ENCODE results near the gene SMARCA4.

SMARCA4 gene

DNA sequence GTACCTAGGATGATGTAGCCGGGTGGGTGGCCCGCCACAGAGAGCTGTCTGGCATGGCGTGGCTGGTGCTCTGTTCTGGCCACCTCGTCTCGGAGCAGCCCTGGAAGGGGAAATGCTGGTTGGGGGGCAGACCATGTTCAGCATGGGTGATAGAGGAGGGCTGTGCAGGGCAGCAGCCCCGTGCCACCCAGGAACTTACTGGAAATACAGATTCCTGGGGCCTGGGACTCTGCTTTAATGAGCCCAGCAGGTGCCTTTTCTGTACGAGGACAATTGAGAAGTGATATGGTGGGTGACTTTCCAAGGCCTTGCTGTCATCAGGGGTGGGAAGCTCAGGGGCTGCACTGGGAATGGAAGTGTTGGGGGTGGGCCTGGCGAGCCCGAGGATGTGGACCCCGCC, 24.7 kb downstream of the SMARCA4 start:
- H3K9me3 ChIP-seq (ENCODE audit: insufficient read depth, low read depth, low read length) = no peaks in the 10 kb centered on the region
- no peak overlapping the region for H3K9ac ChIP-seq (ENCODE audit: low read depth, low read length, poor library complexity, severe bottlenecking)
- no peaks in the 10 kb centered on the region for H3K4me1 ChIP-seq (ENCODE audit: insufficient read depth, low read length, poor library complexity, severe bottlenecking)
- H3K27me3 ChIP-seq (ENCODE audit: insufficient read depth, low read length, poor library complexity, severe bottlenecking) = no peaks in the 10 kb centered on the region
- no peak for TF ChIP-seq EZH2phosphoT487 (IDR thresholded peaks at IDR 0.05; ENCODE audit: borderline replicate concordance)
- TF ChIP-seq, protein P1, sequence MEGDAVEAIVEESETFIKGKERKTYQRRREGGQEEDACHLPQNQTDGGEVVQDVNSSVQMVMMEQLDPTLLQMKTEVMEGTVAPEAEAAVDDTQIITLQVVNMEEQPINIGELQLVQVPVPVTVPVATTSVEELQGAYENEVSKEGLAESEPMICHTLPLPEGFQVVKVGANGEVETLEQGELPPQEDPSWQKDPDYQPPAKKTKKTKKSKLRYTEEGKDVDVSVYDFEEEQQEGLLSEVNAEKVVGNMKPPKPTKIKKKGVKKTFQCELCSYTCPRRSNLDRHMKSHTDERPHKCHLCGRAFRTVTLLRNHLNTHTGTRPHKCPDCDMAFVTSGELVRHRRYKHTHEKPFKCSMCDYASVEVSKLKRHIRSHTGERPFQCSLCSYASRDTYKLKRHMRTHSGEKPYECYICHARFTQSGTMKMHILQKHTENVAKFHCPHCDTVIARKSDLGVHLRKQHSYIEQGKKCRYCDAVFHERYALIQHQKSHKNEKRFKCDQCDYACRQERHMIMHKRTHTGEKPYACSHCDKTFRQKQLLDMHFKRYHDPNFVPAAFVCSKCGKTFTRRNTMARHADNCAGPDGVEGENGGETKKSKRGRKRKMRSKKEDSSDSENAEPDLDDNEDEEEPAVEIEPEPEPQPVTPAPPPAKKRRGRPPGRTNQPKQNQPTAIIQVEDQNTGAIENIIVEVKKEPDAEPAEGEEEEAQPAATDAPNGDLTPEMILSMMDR (conservative IDR thresholded peaks at IDR 0.05; ENCODE audit: low read length) = no peak
- peaks cover 90% of the 10 kb centered on the region; the same call in 1 of the 2 replicates for H3K36me3 ChIP-seq (ENCODE audit: insufficient read depth, low read length)
- no peak overlapping the region for H3K4me3 ChIP-seq (ENCODE audit: low read length, poor library complexity, severe bottlenecking)
- H3F3A ChIP-seq (ENCODE audit: low read depth) = no peaks in the 10 kb centered on the region
- peaks cover 50% of the 10 kb centered on the region for H3K79me2 ChIP-seq (ENCODE audit: insufficient read depth, low read length)
- no peaks in the 10 kb centered on the region for H3K9me2 ChIP-seq (replicated peaks; ENCODE audit: low read depth, low read length)
- no peak overlapping the region for H3K4me2 ChIP-seq (ENCODE audit: low read depth, low read length, poor library complexity, severe bottlenecking)
- peaks cover 56% of the 10 kb centered on the region for H4K20me1 ChIP-seq (ENCODE audit: insufficient read depth, low read length, poor library complexity, severe bottlenecking)
- H2AFZ ChIP-seq (ENCODE audit: low read length) = no peak overlapping the region

DNA sequence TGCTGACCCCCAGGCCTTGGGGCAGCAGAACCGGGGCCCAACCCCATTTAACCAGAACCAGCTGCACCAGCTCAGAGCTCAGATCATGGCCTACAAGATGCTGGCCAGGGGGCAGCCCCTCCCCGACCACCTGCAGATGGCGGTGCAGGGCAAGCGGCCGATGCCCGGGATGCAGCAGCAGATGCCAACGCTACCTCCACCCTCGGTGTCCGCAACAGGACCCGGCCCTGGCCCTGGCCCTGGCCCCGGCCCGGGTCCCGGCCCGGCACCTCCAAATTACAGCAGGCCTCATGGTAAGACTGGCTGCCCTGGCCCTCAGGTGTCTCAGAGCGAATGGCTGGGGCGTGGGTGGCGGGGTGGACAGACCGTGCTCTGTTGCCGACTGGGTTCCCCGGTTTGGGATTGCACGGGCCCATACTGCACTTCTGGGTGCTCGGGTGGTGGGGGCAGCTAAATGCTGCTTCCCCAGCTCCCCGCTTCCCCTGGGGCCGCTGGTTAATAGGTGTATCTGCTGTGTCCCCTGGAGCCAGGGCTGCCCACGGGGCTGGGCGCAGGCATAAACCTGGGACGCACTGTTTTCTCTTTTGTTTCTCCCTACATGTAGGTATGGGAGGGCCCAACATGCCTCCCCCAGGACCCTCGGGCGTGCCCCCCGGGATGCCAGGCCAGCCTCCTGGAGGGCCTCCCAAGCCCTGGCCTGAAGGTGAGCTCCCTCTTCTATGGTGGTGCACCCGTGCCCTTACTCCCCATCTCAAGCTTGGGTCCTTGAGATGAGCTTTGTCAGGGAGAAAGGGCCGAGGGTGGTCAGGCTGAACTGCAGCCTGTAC, 25.7 kb downstream of the SMARCA4 start:
- no peaks in the 10 kb centered on the region for H3K27me3 ChIP-seq (ENCODE audit: insufficient read depth, low read length, poor library complexity, severe bottlenecking)
- no peak overlapping the region for H2AFZ ChIP-seq (ENCODE audit: low read length)
- H3K4me3 ChIP-seq (ENCODE audit: low read length, poor library complexity, severe bottlenecking) = no peak overlapping the region
- peaks cover 90% of the 10 kb centered on the region; the same call in 1 of the 2 replicates for H3K36me3 ChIP-seq (ENCODE audit: insufficient read depth, low read length)
- no peaks in the 10 kb centered on the region for H3K9me2 ChIP-seq (replicated peaks; ENCODE audit: low read depth, low read length)
- H3K4me1 ChIP-seq (ENCODE audit: insufficient read depth, low read length, poor library complexity, severe bottlenecking) = no peaks in the 10 kb centered on the region
- H3K79me2 ChIP-seq (ENCODE audit: insufficient read depth, low read length) = peaks cover 40% of the 10 kb centered on the region
- H4K20me1 ChIP-seq (ENCODE audit: insufficient read depth, low read length, poor library complexity, severe bottlenecking) = peaks cover 49% of the 10 kb centered on the region
- H3F3A ChIP-seq (ENCODE audit: low read depth) = no peaks in the 10 kb centered on the region
- no peaks in the 10 kb centered on the region for H3K9me3 ChIP-seq (ENCODE audit: insufficient read depth, low read depth, low read length)
- H3K9ac ChIP-seq (ENCODE audit: low read depth, low read length, poor library complexity, severe bottlenecking) = no peak overlapping the region
- no peak for TF ChIP-seq EZH2phosphoT487 (IDR thresholded peaks at IDR 0.05; ENCODE audit: borderline replicate concordance)
- TF ChIP-seq, protein P1 (conservative IDR thresholded peaks at IDR 0.05; ENCODE audit: low read length) = no peak
- H3K4me2 ChIP-seq (ENCODE audit: low read depth, low read length, poor library complexity, severe bottlenecking) = no peak overlapping the region

DNA sequence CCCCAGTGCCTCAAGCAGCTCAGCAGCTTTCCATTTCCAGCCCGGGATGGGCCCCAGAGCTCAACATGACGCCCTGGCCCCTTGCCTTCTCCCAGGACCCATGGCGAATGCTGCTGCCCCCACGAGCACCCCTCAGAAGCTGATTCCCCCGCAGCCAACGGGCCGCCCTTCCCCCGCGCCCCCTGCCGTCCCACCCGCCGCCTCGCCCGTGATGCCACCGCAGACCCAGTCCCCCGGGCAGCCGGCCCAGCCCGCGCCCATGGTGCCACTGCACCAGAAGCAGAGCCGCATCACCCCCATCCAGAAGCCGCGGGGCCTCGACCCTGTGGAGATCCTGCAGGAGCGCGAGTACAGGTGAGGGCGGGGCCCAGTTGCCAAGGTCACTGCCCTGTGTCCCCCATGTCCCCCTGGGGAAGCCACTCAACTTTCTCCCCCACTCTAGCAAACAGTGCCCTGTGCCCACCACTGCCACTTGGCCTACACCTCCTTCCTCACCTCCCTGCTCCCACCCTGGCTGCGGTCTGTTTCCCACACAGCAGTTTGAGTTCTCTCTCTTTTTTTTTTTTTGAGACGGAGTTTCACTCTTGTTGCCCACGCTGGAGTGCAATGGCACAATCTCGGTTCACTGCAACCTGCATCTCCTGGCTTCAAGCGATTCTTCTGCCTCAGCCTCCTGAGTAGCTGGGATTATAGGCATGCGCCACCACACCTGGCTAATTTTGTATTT, 26.9 kb downstream of the SMARCA4 start:
- H3K9ac ChIP-seq (ENCODE audit: low read depth, low read length, poor library complexity, severe bottlenecking) = no peak overlapping the region
- peaks cover 92% of the 10 kb centered on the region; the same call in 1 of the 2 replicates for H3K36me3 ChIP-seq (ENCODE audit: insufficient read depth, low read length)
- no peak overlapping the region for H2AFZ ChIP-seq (ENCODE audit: low read length)
- H3K9me3 ChIP-seq (ENCODE audit: insufficient read depth, low read depth, low read length) = no peaks in the 10 kb centered on the region
- peaks cover 42% of the 10 kb centered on the region for H4K20me1 ChIP-seq (ENCODE audit: insufficient read depth, low read length, poor library complexity, severe bottlenecking)
- H3K27me3 ChIP-seq (ENCODE audit: insufficient read depth, low read length, poor library complexity, severe bottlenecking) = no peaks in the 10 kb centered on the region
- no peak overlapping the region for H3K4me2 ChIP-seq (ENCODE audit: low read depth, low read length, poor library complexity, severe bottlenecking)
- TF ChIP-seq, protein P1 (conservative IDR thresholded peaks at IDR 0.05; ENCODE audit: low read length) = no peak
- no peak for TF ChIP-seq EZH2phosphoT487 (IDR thresholded peaks at IDR 0.05; ENCODE audit: borderline replicate concordance)
- H3K79me2 ChIP-seq (ENCODE audit: insufficient read depth, low read length) = peaks cover 29% of the 10 kb centered on the region
- no peaks in the 10 kb centered on the region for H3K4me1 ChIP-seq (ENCODE audit: insufficient read depth, low read length, poor library complexity, severe bottlenecking)
- no peaks in the 10 kb centered on the region for H3K9me2 ChIP-seq (replicated peaks; ENCODE audit: low read depth, low read length)
- no peak overlapping the region for H3K4me3 ChIP-seq (ENCODE audit: low read length, poor library complexity, severe bottlenecking)
- no peaks in the 10 kb centered on the region for H3F3A ChIP-seq (ENCODE audit: low read depth)

Data from Loucy (cell line).